Heart right ventricle (tissue), 16 donors: Measurements from ENCODE around the gene IGF2R. TPM values are rescaled to one million over a fixed set of nuclear protein-coding genes. Genes with fewer than 3 reads are reported as not detected.

Experiments
- ATAC-seq, 8 donors: fragments of 200-7000 bp; cut with Tn5 transposase; one replicate each; pipeline ENCODE4 v1.9.1; 2020; ENCODE audit warnings: mild to moderate bottlenecking in 8 of 8, moderate library complexity in 8 of 8, moderate number of reproducible peaks in 1 of 8
- DNase-seq, 2 donors: peaks; one replicate each; pipeline ENCODE4 v3.0.0-alpha.2; 2020
- H3K27ac ChIP-seq, 10 donors: fragments of 200-600 bp; sonication (generic) in 2 of 10; one replicate each; pipeline versions ENCODE4 v1.5.0 to v1.8.0; 2020 to 2022; ENCODE audit warnings: mild to moderate bottlenecking in 3 of 10
- H3K27me3 ChIP-seq, 7 donors: fragments of 200-600 bp; one replicate each; pipeline ENCODE4 v1.8.0; 2021 to 2022; ENCODE audit warnings: mild to moderate bottlenecking in 2 of 7
- H3K36me3 ChIP-seq, 9 donors: fragments of 200-600 bp; sonication (generic) in 1 of 9; one replicate each; pipeline versions ENCODE4 v1.5.0 to v1.8.0; 2020 to 2022; ENCODE audit warnings: mild to moderate bottlenecking in 2 of 9
- H3K4me1 ChIP-seq, 9 donors: fragments of 200-600 bp; sonication (generic) in 1 of 9; one replicate each; pipeline versions ENCODE4 v1.5.0 to v1.8.0; 2020 to 2022; ENCODE audit warnings: mild to moderate bottlenecking in 4 of 9
- H3K4me3 ChIP-seq, 10 donors: fragments of 200-600 bp; sonication (generic) in 2 of 10; one replicate each; pipeline versions ENCODE4 v1.5.0 to v1.8.0; 2020 to 2022; ENCODE audit warnings: mild to moderate bottlenecking in 7 of 10, moderate library complexity in 2 of 10
- H3K9me3 ChIP-seq, 11 donors: fragments of 200-600 bp in 10 of 11; sonication (generic) in 2 of 11; one replicate each; pipeline versions ENCODE4 v1.5.0 to v1.8.0; 2013 to 2022; ENCODE audit warnings: mild to moderate bottlenecking in 2 of 11, control low read depth in 1 of 11, moderate library complexity in 1 of 11
- CTCF ChIP-seq, 9 donors: fragments of 200-600 bp; sonication (generic) in 2 of 9; IDR thresholded peaks; one replicate each; pipeline versions ENCODE4 v1.5.0 to v1.8.0; 2021 to 2022; ENCODE audit warnings: antibody characterized with exemption in 9 of 9, mild to moderate bottlenecking in 5 of 9, moderate library complexity in 1 of 9
- WGBS, 2 donors: extraction: QIAGEN DNeasy Blood & Tissue Kit; methylation state at CpG; one replicate each; pipeline ENCODE4 v1.1.7; 2013; ENCODE audit warnings: inconsistent platforms in 1 of 2; 5-methylcytosine and 5-hydroxymethylcytosine counted together
- intact Hi-C, 10 donors: fragments of 100-400 bp; cut with DNase I; formaldehyde crosslinking; loops; one replicate each; pipeline versions ENCODE4 v1.11.1 to v1.14.2; 2022
- polyA plus RNA-seq, 2 donors: library from polyadenylated mRNA; stranded (reverse); fragments of 200-250 nt; gene quantifications; one replicate each; pipeline ENCODE4 v1.2.3, GENCODE V29; 2013
- total RNA-seq, 10 donors: library from RNA; stranded (reverse); fragmentation: NEBNext Ultra II Directional in 3 of 10; extraction: Animal tissue kit (Norgen Biotek cat#: 25700) in 3 of 10; gene quantifications; one replicate each; pipeline versions ENCODE4 v1.2.1 to v1.2.4, GENCODE V29; 2021 to 2023
- donor health status: Arrhythmogenic right ventricular cardiomyopathy.
- donor health status: ischemic (EF 13 %, LVEDD 7.1; RV severe dilation, severe dysfunction).
- donor health status: healthy with polysubstance abuse.
- donor health status: DM: no; HTN: yes; CAD: no.
- donor health status: DM: no; HTN: no; CAD: no.
- donor health status: ischemic (EF 25% LVEDD 6.9; RV normal size, moderate dysfunction).
- donor health status: ischemic (EF 25% LVEDD 5.7; RV mildly dilated, moderate dysfunction).
- donor health status: healthy.
- donor health status: DM: yes; HTN: yes; CAD: no.
- donor health status: Ischemic cardiomyopathy.
- donor health status: ischemic (EF 35%, LVEDD 5.7; RV mildly dilated, moderate dysfunction).
- donor health status: nonischemic (EF 11% LVEDD 7.7; RV severe dilation, severe dysfunction).
- donor health status: DM: yes; HTN: yes; CAD: no.
- donor health status: PGD.
- donor health status: ischemic (EF 29% LVEDD 5.4; RV normal size, mild dysfunction).
- donor health status: nonischemic (EF 23%, LVEDD 6.1; RV moderate dilation, normal function).

Gene IGF2R
- total and polyA plus RNA-seq, 12 donors: 13.7 to 95.6 (median 70.2) TPM

GRCh38 chr6:160065200-160065599, 96.3 kb downstream of the IGF2R start:
- Histone ChIP-seq H3K4me1 (no peaks in the 10 kb centered on the region), H3K36me3 (peaks cover 5 to 96% (median 62%) of the 10 kb centered on the region in 9 donors), H3K9me3 (no peaks in the 10 kb centered on the region), H3K27ac (no peak overlapping the region), H3K4me3 (no peak overlapping the region), H3K27me3 (no peaks in the 10 kb centered on the region)
- TF ChIP-seq CTCF (IDR thresholded peaks at IDR 0.05): no peak
- ATAC-seq (no peak), DNase-seq (no peak)
- intact Hi-C loops: no loop called here
- 65 to 81% methylated on average over 9 of the region's 9 CpGs for WGBS, 2 donors

- no peaks in the 10 kb centered on the region for H3K27me3 ChIP-seq
- no peaks in the 10 kb centered on the region for H3K4me1 ChIP-seq
- no peaks in the 10 kb centered on the region for H3K9me3 ChIP-seq
- H3K36me3 ChIP-seq: peaks cover 0 to 96% (median 59%) of the 10 kb centered on the region in 9 donors
- no peak overlapping the region for H3K27ac ChIP-seq
- 96% methylated on average over 10 of the region's 10 CpGs for WGBS, 2 donors
- no peak overlapping the region for H3K4me3 ChIP-seq
- intact Hi-C loops: no loop called here
- TF ChIP-seq CTCF (IDR thresholded peaks at IDR 0.05): no peak
- DNase-seq (no peak), ATAC-seq (no peak)
Observed at GRCh38 chr6:160067564-160067963, 98.7 kb downstream of the IGF2R start.

- ATAC-seq: no peak
- Histone ChIP-seq H3K36me3 (peaks cover 0 to 96% (median 59%) of the 10 kb centered on the region in 9 donors), H3K4me3 (no peak overlapping the region), H3K9me3 (no peaks in the 10 kb centered on the region), H3K27ac (no peak overlapping the region), H3K27me3 (no peaks in the 10 kb centered on the region), H3K4me1 (no peaks in the 10 kb centered on the region)
- TF ChIP-seq CTCF (IDR thresholded peaks at IDR 0.05): no peak
- intact Hi-C loops: no loop called here
- no peak for DNase-seq
- WGBS, 2 donors: 88% methylated on average over 7 of the region's 7 CpGs
Observed at GRCh38 chr6:160068346-160068745, 99.5 kb downstream of the IGF2R start.

- TF ChIP-seq CTCF (IDR thresholded peaks at IDR 0.05): no peak
- no peak overlapping the region for H3K27ac ChIP-seq
- H3K36me3 ChIP-seq: peaks cover 0 to 96% (median 59%) of the 10 kb centered on the region in 9 donors
- H3K4me1 ChIP-seq: no peaks in the 10 kb centered on the region
- intact Hi-C loops: no loop called here
- 79 to 85% methylated on average over 9 of the region's 9 CpGs for WGBS, 2 donors
- H3K9me3 ChIP-seq: no peaks in the 10 kb centered on the region
- no peak overlapping the region for H3K4me3 ChIP-seq
- ATAC-seq (peak in 1 of 8 donors; percentile 16), DNase-seq (no peak)
- H3K27me3 ChIP-seq: no peaks in the 10 kb centered on the region
Observed at GRCh38 chr6:160069050-160069454, 100.2 kb downstream of the IGF2R start.
